ENCODE measurements around the gene SNX10. TPM values are rescaled to one million over a fixed set of nuclear protein-coding genes. Genes with fewer than 3 reads are reported as not detected.
A peak's percentile ranks its signal among the peaks of the same experiment; 100 is the strongest.
"Not testable (repeated sequence)": the region's sequence is repeated elsewhere in the genome, so short reads cannot be mapped to it uniquely, and the experiment has no call there.

The SNX10 gene, protein sequence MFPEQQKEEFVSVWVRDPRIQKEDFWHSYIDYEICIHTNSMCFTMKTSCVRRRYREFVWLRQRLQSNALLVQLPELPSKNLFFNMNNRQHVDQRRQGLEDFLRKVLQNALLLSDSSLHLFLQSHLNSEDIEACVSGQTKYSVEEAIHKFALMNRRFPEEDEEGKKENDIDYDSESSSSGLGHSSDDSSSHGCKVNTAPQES
- total RNA-seq: under 0.01 and 0.26 TPM in 2 replicates
- polyA plus RNA-seq: 0.06 and 0.41 TPM in 2 replicates
- polyA plus RNA-seq (2012): 0.16 TPM in 1 of 2 replicates, not detected in the other
- not detected in 2 replicates for polyA minus RNA-seq (ENCODE audit: low replicate concordance)

DNA sequence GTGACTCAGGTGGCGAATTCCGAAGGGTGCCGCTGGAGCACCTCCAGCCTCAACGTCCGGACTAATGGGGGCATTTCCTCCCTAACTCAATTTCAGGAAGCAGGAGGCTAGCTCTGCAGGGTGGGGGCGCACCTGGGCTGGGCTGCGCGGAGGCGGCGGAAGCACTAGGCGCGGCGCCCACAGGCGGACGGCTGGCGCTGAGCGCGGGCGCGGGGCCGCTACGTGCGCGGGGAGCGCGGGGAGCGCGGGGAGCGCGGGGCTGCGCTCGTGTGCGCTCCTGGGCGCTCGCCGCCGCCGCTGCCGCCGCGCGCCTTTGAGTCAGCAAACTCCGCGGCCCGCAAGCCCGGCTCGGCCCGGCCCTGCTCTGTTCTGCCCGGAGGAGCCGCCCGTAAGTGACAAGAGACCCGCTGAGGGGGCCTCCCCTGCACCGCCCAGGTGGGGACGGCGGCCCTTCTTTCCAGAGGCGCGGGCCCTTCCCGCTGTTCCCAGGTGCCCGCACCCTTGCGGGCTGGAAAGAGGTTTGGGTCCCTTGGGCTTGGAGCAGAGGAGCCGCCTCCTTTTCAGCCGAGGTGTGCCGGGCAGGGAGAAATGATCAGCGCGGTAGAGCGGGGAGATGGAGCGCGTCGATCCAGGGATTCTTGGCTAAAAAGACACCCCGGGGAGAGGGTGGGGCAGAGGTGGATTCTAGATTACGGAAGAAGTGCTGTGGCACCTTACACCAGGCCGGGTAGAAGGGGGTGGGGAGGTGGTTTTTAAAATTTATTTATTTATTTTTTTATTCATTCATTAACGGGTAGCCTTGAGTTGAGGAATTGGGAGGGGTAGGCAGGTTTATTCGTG is at the start of gene SNX10:
TSS of gene SNX10 (plus strand) at position 164 of the 840 bp plus-strand sequence. CDS start 54,581 bp downstream, outside the sequence.
- no peaks in the 10 kb centered on the region for H3K36me3 ChIP-seq (ENCODE audit: control insufficient read depth, insufficient read depth, low read length)
- no peaks in the 10 kb centered on the region for H3K4me1 ChIP-seq (ENCODE audit: control insufficient read depth, extremely low read depth, insufficient read depth, low read length)
- no peaks in the 10 kb centered on the region for H3K9me3 ChIP-seq (ENCODE audit: control insufficient read depth, insufficient read depth, low read depth, low read length)
- H3K79me2 ChIP-seq (ENCODE audit: control insufficient read depth, insufficient read depth, low read length): no peaks in the 10 kb centered on the region
- H3K9ac ChIP-seq (ENCODE audit: insufficient read depth, low read length): no peak within 1 kb of the TSS
- H2AFZ ChIP-seq (ENCODE audit: low read length): no peak within 1 kb of the TSS
- peak in 1 of 2 donors; percentile 45 for DNase-seq (ENCODE audit: low read depth in 2 of 2)
- no peaks in the 10 kb centered on the region for H4K20me1 ChIP-seq (ENCODE audit: control insufficient read depth, extremely low read depth, insufficient read depth, low read length)
- peak within 1 kb of the TSS; percentile 80 for H3K4me2 ChIP-seq (ENCODE audit: extremely low read depth, insufficient read depth, low read length)
- no peaks in the 10 kb centered on the region for H3K27me3 ChIP-seq (ENCODE audit: control insufficient read depth, insufficient read depth, low read length)
- H3K4me3 ChIP-seq (replicated peaks in 1 of 4; ENCODE audit: control extremely low read depth in 1 of 4, insufficient read depth in 1 of 4, low read depth in 3 of 4, low read length in 4 of 4): peak within 1 kb of the TSS in 3 of 4 experiments; percentile 17 to 43 (median 42)
- H3K27ac ChIP-seq (ENCODE audit: insufficient read depth, low read length): no peak within 1 kb of the TSS
- no peak for TF ChIP-seq EZH2 (IDR thresholded peaks at IDR 0.05; ENCODE audit: low read length, missing control alignments)
- TF ChIP-seq, protein P1, sequence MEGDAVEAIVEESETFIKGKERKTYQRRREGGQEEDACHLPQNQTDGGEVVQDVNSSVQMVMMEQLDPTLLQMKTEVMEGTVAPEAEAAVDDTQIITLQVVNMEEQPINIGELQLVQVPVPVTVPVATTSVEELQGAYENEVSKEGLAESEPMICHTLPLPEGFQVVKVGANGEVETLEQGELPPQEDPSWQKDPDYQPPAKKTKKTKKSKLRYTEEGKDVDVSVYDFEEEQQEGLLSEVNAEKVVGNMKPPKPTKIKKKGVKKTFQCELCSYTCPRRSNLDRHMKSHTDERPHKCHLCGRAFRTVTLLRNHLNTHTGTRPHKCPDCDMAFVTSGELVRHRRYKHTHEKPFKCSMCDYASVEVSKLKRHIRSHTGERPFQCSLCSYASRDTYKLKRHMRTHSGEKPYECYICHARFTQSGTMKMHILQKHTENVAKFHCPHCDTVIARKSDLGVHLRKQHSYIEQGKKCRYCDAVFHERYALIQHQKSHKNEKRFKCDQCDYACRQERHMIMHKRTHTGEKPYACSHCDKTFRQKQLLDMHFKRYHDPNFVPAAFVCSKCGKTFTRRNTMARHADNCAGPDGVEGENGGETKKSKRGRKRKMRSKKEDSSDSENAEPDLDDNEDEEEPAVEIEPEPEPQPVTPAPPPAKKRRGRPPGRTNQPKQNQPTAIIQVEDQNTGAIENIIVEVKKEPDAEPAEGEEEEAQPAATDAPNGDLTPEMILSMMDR (conservative IDR thresholded peaks at IDR 0.05 in 1 of 2, IDR thresholded peaks at IDR 0.05 in 1 of 2; ENCODE audit: low read depth in 1 of 2, low read length in 2 of 2): no peak

DNA sequence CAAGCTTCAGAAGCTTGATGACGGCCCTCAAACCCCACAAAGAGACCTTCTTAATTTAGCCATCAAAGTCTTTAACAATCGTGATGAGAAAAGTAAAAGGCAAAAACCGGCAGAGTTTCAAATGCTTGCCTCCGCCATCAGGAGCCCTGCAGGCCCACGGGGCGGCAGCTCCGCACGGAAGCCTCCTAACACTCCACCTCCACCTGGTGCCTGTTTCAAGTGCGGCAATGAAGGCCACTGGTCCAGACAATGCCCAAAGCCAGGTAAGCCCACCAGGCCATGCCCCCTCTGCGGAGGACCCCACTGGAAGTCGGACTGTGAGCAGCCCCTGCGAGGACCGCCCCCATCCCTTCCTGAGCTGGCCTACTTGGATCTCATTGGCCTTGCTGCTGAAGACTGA is 46.5 kb upstream of the SNX10 start:
- Histone ChIP-seq H3K79me2 (ENCODE audit: control insufficient read depth, insufficient read depth, low read length) (no peaks in the 10 kb centered on the region), H2AFZ (ENCODE audit: low read length) (no peak overlapping the region), H3K27ac (ENCODE audit: insufficient read depth, low read length) (no peak overlapping the region), H3K4me3 (replicated peaks in 1 of 4; ENCODE audit: control extremely low read depth in 1 of 4, insufficient read depth in 1 of 4, low read depth in 3 of 4, low read length in 4 of 4) (no peak overlapping the region), H3K4me1 (ENCODE audit: control insufficient read depth, extremely low read depth, insufficient read depth, low read length) (no peaks in the 10 kb centered on the region), H3K36me3 (ENCODE audit: control insufficient read depth, insufficient read depth, low read length) (no peaks in the 10 kb centered on the region), H4K20me1 (ENCODE audit: control insufficient read depth, extremely low read depth, insufficient read depth, low read length) (no peaks in the 10 kb centered on the region), H3K4me2 (ENCODE audit: extremely low read depth, insufficient read depth, low read length) (no peak overlapping the region), H3K9me3 (ENCODE audit: control insufficient read depth, insufficient read depth, low read depth, low read length) (no peaks in the 10 kb centered on the region), H3K9ac (ENCODE audit: insufficient read depth, low read length) (no peak overlapping the region), H3K27me3 (ENCODE audit: control insufficient read depth, insufficient read depth, low read length) (no peaks in the 10 kb centered on the region)
- DNase-seq (ENCODE audit: low read depth in 2 of 2): no peak
- TF ChIP-seq EZH2 (IDR thresholded peaks at IDR 0.05; ENCODE audit: low read length, missing control alignments): no peak
- TF ChIP-seq, protein P1 (conservative IDR thresholded peaks at IDR 0.05 in 1 of 2, IDR thresholded peaks at IDR 0.05 in 1 of 2; ENCODE audit: low read depth in 1 of 2, low read length in 2 of 2): no peak

- Histone ChIP-seq H3K27ac (ENCODE audit: insufficient read depth, low read length) (no peak overlapping the region), H3K79me2 (ENCODE audit: control insufficient read depth, insufficient read depth, low read length) (no peaks in the 10 kb centered on the region), H3K27me3 (ENCODE audit: control insufficient read depth, insufficient read depth, low read length) (no peaks in the 10 kb centered on the region), H3K9me3 (ENCODE audit: control insufficient read depth, insufficient read depth, low read depth, low read length) (no peaks in the 10 kb centered on the region), H3K4me1 (ENCODE audit: control insufficient read depth, extremely low read depth, insufficient read depth, low read length) (no peaks in the 10 kb centered on the region), H3K4me3 (replicated peaks in 1 of 4; ENCODE audit: control extremely low read depth in 1 of 4, insufficient read depth in 1 of 4, low read depth in 3 of 4, low read length in 4 of 4) (no peak overlapping the region), H3K9ac (ENCODE audit: insufficient read depth, low read length) (no peak overlapping the region), H3K36me3 (ENCODE audit: control insufficient read depth, insufficient read depth, low read length) (no peaks in the 10 kb centered on the region), H4K20me1 (ENCODE audit: control insufficient read depth, extremely low read depth, insufficient read depth, low read length) (no peaks in the 10 kb centered on the region), H3K4me2 (ENCODE audit: extremely low read depth, insufficient read depth, low read length) (no peak overlapping the region), H2AFZ (ENCODE audit: low read length) (no peak overlapping the region)
- no peak for DNase-seq (ENCODE audit: low read depth in 2 of 2)
- TF ChIP-seq, protein P1 (conservative IDR thresholded peaks at IDR 0.05 in 1 of 2, IDR thresholded peaks at IDR 0.05 in 1 of 2; ENCODE audit: low read depth in 1 of 2, low read length in 2 of 2): no peak
- TF ChIP-seq EZH2 (IDR thresholded peaks at IDR 0.05; ENCODE audit: low read length, missing control alignments): no peak
These were observed 41.4 kb upstream of the SNX10 start for GRCh38 chr7:26250239-26250638.

DNA sequence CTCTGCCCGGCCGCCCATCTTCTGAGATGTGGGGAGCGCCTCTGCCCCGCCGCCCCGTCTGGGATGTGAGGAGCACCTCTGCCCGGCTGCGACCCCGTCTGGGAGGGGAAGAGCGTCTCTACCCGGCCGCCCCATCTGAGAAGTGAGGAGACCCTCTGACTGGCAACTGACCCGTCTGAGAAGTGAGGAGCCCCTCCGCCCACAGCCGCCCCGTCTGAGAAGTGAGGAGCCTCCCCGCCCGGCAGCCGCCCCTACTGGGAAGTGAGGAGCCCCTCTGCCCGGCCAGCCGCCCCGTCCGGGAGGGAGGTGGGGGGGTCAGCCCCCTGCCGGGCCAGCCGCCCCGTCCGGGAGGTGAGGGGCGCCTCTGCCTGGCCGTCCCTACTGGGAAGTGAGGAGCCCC is 29.8 kb upstream of the SNX10 start:
- not testable (repeated sequence) for H3K9ac ChIP-seq (ENCODE audit: insufficient read depth, low read length); H3K79me2 ChIP-seq (ENCODE audit: control insufficient read depth, insufficient read depth, low read length); H3K4me2 ChIP-seq (ENCODE audit: extremely low read depth, insufficient read depth, low read length); H3K4me3 ChIP-seq (replicated peaks in 1 of 4; ENCODE audit: control extremely low read depth in 1 of 4, insufficient read depth in 1 of 4, low read depth in 3 of 4, low read length in 4 of 4); H3K36me3 ChIP-seq (ENCODE audit: control insufficient read depth, insufficient read depth, low read length); H3K27me3 ChIP-seq (ENCODE audit: control insufficient read depth, insufficient read depth, low read length); H3K4me1 ChIP-seq (ENCODE audit: control insufficient read depth, extremely low read depth, insufficient read depth, low read length); H3K9me3 ChIP-seq (ENCODE audit: control insufficient read depth, insufficient read depth, low read depth, low read length); DNase-seq (ENCODE audit: low read depth in 2 of 2); H4K20me1 ChIP-seq (ENCODE audit: control insufficient read depth, extremely low read depth, insufficient read depth, low read length); H2AFZ ChIP-seq (ENCODE audit: low read length); H3K27ac ChIP-seq (ENCODE audit: insufficient read depth, low read length)

All from fibroblast of lung (primary cell).